ENCODE measurements around the gene UBL4A. TPM values are rescaled to one million over a fixed set of nuclear protein-coding genes. Genes with fewer than 3 reads are reported as not detected.
A peak's percentile ranks its signal among the peaks of the same experiment; 100 is the strongest.

UBL4A gene
- total and polyA plus RNA-seq, 9 of the 15 experiments (the other 6 are each of a cell fraction or from before 2014, with no cell fraction given): 15.2 to 140 (median 100) TPM

- TF ChIP-seq ARID3A (IDR thresholded peaks at IDR 0.05; ENCODE audit: borderline replicate concordance, low read depth, low read length): no peak
- TF ChIP-seq TAF9B (IDR thresholded peaks at IDR 0.05; ENCODE audit: partially characterized antibody): peak; percentile 65
- TF ChIP-seq NBN (IDR thresholded peaks at IDR 0.05; ENCODE audit: low read depth): peak; percentile 53
- no peak for TF ChIP-seq JUNB (CRISPR knock-in tag; conservative IDR thresholded peaks at IDR 0.05)
- 0 out of 4 replicates have a peak, but pooled peaks of 1 of the 2 experiments have one; percentile 73 for TF ChIP-seq ZNF639 (CRISPR knock-in tag; conservative IDR thresholded peaks at IDR 0.05 in 1 of 2, IDR thresholded peaks at IDR 0.05 in 1 of 2)
- no peak for TF ChIP-seq USF1 (CRISPR knock-in tag; IDR thresholded peaks at IDR 0.05)
- peak; percentile 90 for TF ChIP-seq BCOR (IDR thresholded peaks at IDR 0.05)
- no peak for TF ChIP-seq CEBPB (tag; IDR thresholded peaks at IDR 0.05)
- no peak for TF ChIP-seq ZNF780A (CRISPR knock-in tag; IDR thresholded peaks at IDR 0.05)
- no peak for TF ChIP-seq ZNF354B (CRISPR knock-in tag; IDR thresholded peaks at IDR 0.05)
- TF ChIP-seq NELFE (IDR thresholded peaks at IDR 0.05; ENCODE audit: insufficient read depth, insufficient read length): no peak
- TF ChIP-seq ZNF318 (IDR thresholded peaks at IDR 0.05; ENCODE audit: borderline replicate concordance in 1 of 2, low read depth in 1 of 2): 0 out of 4 replicates have a peak, but pooled peaks of 1 of the 2 experiments have one; percentile 51
- TF ChIP-seq ZNF507 (tag; conservative IDR thresholded peaks at IDR 0.05): no peak
- no peak for TF ChIP-seq ARNT (IDR thresholded peaks at IDR 0.05)
- TF ChIP-seq ZNF253 (CRISPR knock-in tag; conservative IDR thresholded peaks at IDR 0.05): no peak
Measured at GRCh38 chrX:154495472-154495922, 9.1 kb upstream of the UBL4A start (continued).
